GM12891 (cell line): ENCODE data around the gene ARRB1.

Experiments
- PAX5 ChIP-seq: IDR thresholded peaks from 2 replicates; pipeline ENCODE4 v1.6.1; 2011; ENCODE audit warnings: low read length, moderate library complexity, mild to moderate bottlenecking; ENCODE audit not compliant: insufficient read depth, severe bottlenecking
- POLR2A ChIP-seq: IDR thresholded peaks from 2 replicates; pipeline ENCODE4 v1.6.1; 2011; ENCODE audit warnings: low read depth, low read length, control low read depth
- POLR2AphosphoS5 ChIP-seq: IDR thresholded peaks from 2 replicates; pipeline ENCODE4 v1.6.1; 2011; ENCODE audit warnings: low read depth, low read length, control low read depth
- POU2F2 ChIP-seq: IDR thresholded peaks from 2 replicates; pipeline ENCODE4 v1.6.1; 2011; ENCODE audit warnings: low read depth, mild to moderate bottlenecking, control low read depth, low read length, moderate library complexity
- SPI1 ChIP-seq: IDR thresholded peaks from 2 replicates; pipeline ENCODE4 v1.6.1; 2011; ENCODE audit warnings: low read depth, low read length, control low read depth
- TAF1 ChIP-seq: IDR thresholded peaks from 2 replicates; pipeline ENCODE4 v1.6.1; 2011; ENCODE audit warnings: low read depth, low read length, control low read depth

- no peak for TF ChIP-seq TAF1
- TF ChIP-seq POLR2A, result no peak
- TF ChIP-seq POLR2AphosphoS5, result no peak
- no peak for TF ChIP-seq SPI1
- TF ChIP-seq POU2F2, result no peak
- no peak for TF ChIP-seq PAX5
Observed at GRCh38 chr11:75319035-75319877, 32.2 kb downstream of the ARRB1 start.
